A673 (cell line): ENCODE measurements around the gene NPY4R.
"Not testable (repeated sequence)": the region's sequence is repeated elsewhere in the genome, so short reads cannot be mapped to it uniquely, and the experiment has no call there.

Experiments
- CTCF ChIP-seq: fragments of 300-800, 200-600 bp; sonication (generic); conservative IDR thresholded peaks from 2 replicates; pipeline ENCODE4 v1.5.1; 2017; ENCODE audit warnings: low read depth, mild to moderate bottlenecking, antibody characterized with exemption, low read length, moderate library complexity, mixed read lengths
- EZH2 ChIP-seq: fragments of 200-600 bp; sonication (generic); IDR thresholded peaks from 2 replicates; pipeline ENCODE4 v1.6.1; 2017; ENCODE audit warnings: borderline replicate concordance, low read depth, mild to moderate bottlenecking, mixed read lengths, antibody characterized with exemption, low read length; ENCODE audit not compliant: poor library complexity, severe bottlenecking

DNA sequence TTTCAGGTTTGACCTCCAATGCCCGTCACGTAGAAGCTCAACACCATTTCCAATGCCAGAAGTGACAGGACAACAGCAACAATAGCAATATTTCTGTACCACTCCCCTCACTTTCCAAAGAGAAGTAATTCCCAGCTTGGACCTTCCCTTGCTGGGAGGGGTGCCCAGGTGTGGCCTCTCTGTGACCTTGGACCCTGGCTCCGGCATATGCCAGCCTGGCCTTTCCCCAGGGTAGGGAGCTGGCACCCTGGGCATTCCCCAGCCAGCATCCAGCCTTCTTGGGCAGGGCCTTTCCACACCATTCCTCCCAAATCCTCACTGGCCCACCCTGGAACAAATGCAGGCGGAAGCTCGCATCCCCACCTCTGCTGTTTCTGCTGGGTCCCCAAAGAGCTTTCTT is 53.1 kb downstream of the NPY4R start:
- not testable (repeated sequence) for TF ChIP-seq CTCF, EZH2
